ENCODE data around the gene MYBPHL. TPM values are rescaled to one million over a fixed set of nuclear protein-coding genes. Genes with fewer than 3 reads are reported as not detected.

MYBPHL gene
- total RNA-seq, 1 donor from 2014 or later, result not detected

DNA sequence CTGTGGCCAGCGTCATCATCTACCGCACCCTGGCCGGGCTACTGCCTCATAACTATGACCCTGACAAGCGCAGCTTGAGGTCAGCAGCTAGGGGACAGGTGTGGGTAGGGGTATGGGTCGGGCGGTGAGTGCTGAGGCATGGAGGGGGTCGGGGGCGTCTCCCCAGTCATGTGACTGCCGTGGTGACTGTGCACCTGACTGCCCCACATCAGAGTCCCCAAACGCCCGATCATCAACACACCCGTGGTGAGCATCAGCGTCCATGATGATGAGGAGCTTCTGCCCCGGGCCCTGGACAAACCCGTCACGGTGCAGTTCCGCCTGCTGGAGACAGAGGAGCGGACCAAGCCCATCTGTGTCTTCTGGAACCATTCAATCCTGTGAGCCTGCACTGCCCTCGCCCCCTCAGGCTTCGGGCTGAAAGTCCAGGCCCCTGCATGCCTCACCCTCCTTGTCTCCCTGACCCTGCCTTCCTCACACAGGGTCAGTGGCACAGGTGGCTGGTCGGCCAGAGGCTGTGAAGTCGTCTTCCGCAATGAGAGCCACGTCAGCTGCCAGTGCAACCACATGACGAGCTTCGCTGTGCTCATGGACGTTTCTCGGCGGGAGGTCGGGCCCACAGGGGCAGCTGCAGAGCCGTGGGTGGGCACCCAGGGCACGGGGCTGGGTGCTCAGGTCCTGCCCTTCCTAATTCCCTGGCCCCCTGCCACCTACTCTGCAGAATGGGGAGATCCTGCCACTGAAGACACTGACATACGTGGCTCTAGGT is 37.4 kb downstream of the MYBPHL start:
- Mint-ChIP-seq H3K27me3 (ENCODE audit: unreplicated experiment) (peaks cover 16% of the 10 kb centered on the region), H3K4me1 (ENCODE audit: unreplicated experiment) (peaks cover 7% of the 10 kb centered on the region), H3K4me3 (ENCODE audit: unreplicated experiment) (no peak overlapping the region), H3K36me3 (ENCODE audit: low read depth, unreplicated experiment) (no peaks in the 10 kb centered on the region), H3K9me3 (ENCODE audit: unreplicated experiment) (no peaks in the 10 kb centered on the region), H3K27ac (ENCODE audit: unreplicated experiment) (no peak overlapping the region)
- TF ChIP-seq, protein P1, sequence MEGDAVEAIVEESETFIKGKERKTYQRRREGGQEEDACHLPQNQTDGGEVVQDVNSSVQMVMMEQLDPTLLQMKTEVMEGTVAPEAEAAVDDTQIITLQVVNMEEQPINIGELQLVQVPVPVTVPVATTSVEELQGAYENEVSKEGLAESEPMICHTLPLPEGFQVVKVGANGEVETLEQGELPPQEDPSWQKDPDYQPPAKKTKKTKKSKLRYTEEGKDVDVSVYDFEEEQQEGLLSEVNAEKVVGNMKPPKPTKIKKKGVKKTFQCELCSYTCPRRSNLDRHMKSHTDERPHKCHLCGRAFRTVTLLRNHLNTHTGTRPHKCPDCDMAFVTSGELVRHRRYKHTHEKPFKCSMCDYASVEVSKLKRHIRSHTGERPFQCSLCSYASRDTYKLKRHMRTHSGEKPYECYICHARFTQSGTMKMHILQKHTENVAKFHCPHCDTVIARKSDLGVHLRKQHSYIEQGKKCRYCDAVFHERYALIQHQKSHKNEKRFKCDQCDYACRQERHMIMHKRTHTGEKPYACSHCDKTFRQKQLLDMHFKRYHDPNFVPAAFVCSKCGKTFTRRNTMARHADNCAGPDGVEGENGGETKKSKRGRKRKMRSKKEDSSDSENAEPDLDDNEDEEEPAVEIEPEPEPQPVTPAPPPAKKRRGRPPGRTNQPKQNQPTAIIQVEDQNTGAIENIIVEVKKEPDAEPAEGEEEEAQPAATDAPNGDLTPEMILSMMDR (IDR thresholded peaks at IDR 0.05; ENCODE audit: unreplicated experiment), result no peak
- DNase-seq (ENCODE audit: low spot score), result no peak

DNA sequence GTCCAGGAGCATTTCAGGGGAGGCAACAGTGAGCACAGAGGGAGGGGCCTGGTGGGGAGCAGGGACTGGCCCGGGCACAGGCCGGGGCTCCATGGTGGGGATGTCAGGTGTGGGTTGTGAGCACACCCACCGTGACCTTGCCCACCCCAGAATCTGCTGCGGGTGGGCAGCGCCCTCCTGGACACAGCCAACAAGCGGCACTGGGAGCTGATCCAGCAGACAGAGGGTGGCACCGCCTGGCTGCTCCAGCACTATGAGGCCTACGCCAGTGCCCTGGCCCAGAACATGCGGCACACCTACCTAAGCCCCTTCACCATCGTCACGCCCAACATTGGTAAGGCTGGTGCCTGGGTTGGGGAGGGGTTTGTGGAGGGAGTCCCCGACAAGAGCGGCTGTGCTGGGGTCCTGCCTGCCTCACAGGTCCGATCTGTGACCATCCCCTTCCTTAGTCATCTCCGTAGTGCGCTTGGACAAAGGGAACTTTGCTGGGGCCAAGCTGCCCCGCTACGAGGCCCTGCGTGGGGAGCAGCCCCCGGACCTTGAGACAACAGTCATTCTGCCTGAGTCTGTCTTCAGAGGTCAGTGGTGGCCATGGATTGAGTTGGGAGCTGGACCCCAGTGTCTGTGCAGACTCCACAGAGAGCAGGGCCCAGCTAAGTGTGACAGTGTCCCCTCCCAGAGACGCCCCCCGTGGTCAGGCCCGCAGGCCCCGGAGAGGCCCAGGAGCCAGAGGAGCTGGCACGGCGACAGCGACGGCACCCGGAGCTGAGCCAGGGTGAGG is 38.2 kb downstream of the MYBPHL start:
- Mint-ChIP-seq H3K36me3 (ENCODE audit: low read depth, unreplicated experiment) (no peaks in the 10 kb centered on the region), H3K27me3 (ENCODE audit: unreplicated experiment) (peaks cover 18% of the 10 kb centered on the region), H3K9me3 (ENCODE audit: unreplicated experiment) (no peaks in the 10 kb centered on the region), H3K4me3 (ENCODE audit: unreplicated experiment) (no peak overlapping the region), H3K4me1 (ENCODE audit: unreplicated experiment) (no peaks in the 10 kb centered on the region), H3K27ac (ENCODE audit: unreplicated experiment) (no peak overlapping the region)
- no peak for DNase-seq (ENCODE audit: low spot score)
- TF ChIP-seq, protein P1 (IDR thresholded peaks at IDR 0.05; ENCODE audit: unreplicated experiment), result no peak

DNA sequence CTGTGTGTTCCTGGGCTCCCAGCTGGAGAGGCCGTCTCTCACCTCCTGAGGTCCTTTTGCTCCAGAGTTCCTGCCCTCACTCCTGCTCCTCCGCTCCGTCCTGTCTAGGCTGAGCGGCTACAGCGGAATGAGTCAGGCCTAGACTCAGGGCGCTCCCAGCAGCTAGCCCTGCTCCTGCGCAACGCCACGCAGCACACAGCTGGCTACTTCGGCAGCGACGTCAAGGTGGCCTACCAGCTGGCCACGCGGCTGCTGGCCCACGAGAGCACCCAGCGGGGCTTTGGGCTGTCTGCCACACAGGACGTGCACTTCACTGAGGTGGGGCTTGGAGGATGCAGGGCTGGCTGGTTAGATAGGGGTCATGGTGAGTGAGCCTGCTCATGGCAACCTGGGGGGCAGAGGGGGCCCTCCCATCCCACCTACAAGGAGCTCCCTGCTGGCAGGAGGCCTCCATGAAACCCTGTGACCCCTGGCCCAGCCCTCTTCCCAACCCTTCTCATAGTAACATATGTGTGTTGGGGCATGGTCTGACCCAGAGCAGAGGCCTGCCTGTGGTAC is 39.0 kb downstream of the MYBPHL start:
- H3K4me1 Mint-ChIP-seq (ENCODE audit: unreplicated experiment), result no peaks in the 10 kb centered on the region
- no peaks in the 10 kb centered on the region for H3K9me3 Mint-ChIP-seq (ENCODE audit: unreplicated experiment)
- TF ChIP-seq, protein P1 (IDR thresholded peaks at IDR 0.05; ENCODE audit: unreplicated experiment), result no peak
- H3K36me3 Mint-ChIP-seq (ENCODE audit: low read depth, unreplicated experiment), result no peaks in the 10 kb centered on the region
- peaks cover 18% of the 10 kb centered on the region for H3K27me3 Mint-ChIP-seq (ENCODE audit: unreplicated experiment)
- DNase-seq (ENCODE audit: low spot score), result no peak
- no peak overlapping the region for H3K27ac Mint-ChIP-seq (ENCODE audit: unreplicated experiment)
- no peak overlapping the region for H3K4me3 Mint-ChIP-seq (ENCODE audit: unreplicated experiment)

DNA sequence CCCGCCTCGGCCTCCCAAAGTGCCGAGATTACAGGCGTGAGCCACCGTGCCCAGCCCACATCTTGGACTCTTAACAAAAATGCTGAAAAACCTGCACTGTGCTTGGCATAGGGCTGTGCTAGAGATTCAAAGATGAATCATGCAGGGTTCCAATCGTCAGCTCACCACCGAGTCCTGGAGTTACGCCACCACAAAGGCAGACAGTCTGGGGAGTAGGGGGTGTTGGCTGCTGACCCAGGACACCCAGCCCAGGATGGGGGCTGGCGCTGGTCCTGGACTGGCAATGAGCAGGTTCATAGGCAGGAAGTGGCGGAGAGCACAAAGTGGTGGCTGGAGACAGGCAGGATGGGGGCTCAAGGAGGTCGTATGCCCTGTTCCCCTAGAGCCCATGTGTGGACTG is 39.8 kb downstream of the MYBPHL start:
- Mint-ChIP-seq H3K36me3 (ENCODE audit: low read depth, unreplicated experiment) (no peaks in the 10 kb centered on the region), H3K9me3 (ENCODE audit: unreplicated experiment) (no peaks in the 10 kb centered on the region), H3K27ac (ENCODE audit: unreplicated experiment) (no peak overlapping the region), H3K4me1 (ENCODE audit: unreplicated experiment) (no peaks in the 10 kb centered on the region), H3K4me3 (ENCODE audit: unreplicated experiment) (no peak overlapping the region), H3K27me3 (ENCODE audit: unreplicated experiment) (peaks cover 16% of the 10 kb centered on the region)
- DNase-seq (ENCODE audit: low spot score), result no peak
- TF ChIP-seq, protein P1 (IDR thresholded peaks at IDR 0.05; ENCODE audit: unreplicated experiment), result no peak
